CD4-positive, alpha-beta T cell (primary cell): ENCODE data around the gene CHRNA9. TPM values are rescaled to one million over a fixed set of nuclear protein-coding genes. Genes with fewer than 3 reads are reported as not detected.

Source experiments
- ATAC-seq: fragments of 200-7000 bp; cut with Tn5 transposase; one replicate; pipeline ENCODE4 v1.10.0; 2022; ENCODE audit warnings: mild to moderate bottlenecking; ENCODE audit not compliant: poor library complexity
- CTCF ChIA-PET: fragments of 350-600 bp; sonication (Branson Sonifier 250); formaldehyde crosslinking; loops from one replicate; lab custom pipeline; 2021; ENCODE audit warnings: antibody characterized with exemption, inconsistent platforms; lab: Charles Lee
- POLR2A ChIA-PET: fragments of 350-600 bp; sonication (Branson Sonifier 250); formaldehyde crosslinking; loops from one replicate; lab custom pipeline; 2021; ENCODE audit warnings: antibody characterized with exemption, inconsistent platforms; lab: Charles Lee
- DNase-seq, 14 experiments: peaks; one replicate each; pipeline ENCODE4 v3.0.0-alpha.2; 2013 to 2020; ENCODE audit warnings: mixed read lengths in 2 of 14
- H3K27ac ChIP-seq, 2 donors: one replicate each; pipeline versions ENCODE4 v1.5.1 to v1.7.0; 2013; ENCODE audit warnings: low read length in 2 of 2, low read depth in 1 of 2, mild to moderate bottlenecking in 1 of 2
- H3K27me3 ChIP-seq, 2 experiments: 1 replicate in 1 of 2; 2 replicates in 1 of 2; pipeline versions ENCODE4 v1.6.1 to v1.7.0; 2013; ENCODE audit warnings: low read length in 2 of 2, control low read depth in 1 of 2, mild to moderate bottlenecking in 1 of 2, moderate library complexity in 1 of 2; ENCODE audit not compliant: insufficient read depth in 2 of 2, control insufficient read depth in 1 of 2
- H3K36me3 ChIP-seq: one replicate; pipeline ENCODE4 v1.6.1; 2013; ENCODE audit warnings: low read length, control low read depth; ENCODE audit not compliant: insufficient read depth
- H3K4me1 ChIP-seq: one replicate; pipeline ENCODE4 v1.6.1; 2013; ENCODE audit warnings: low read length, control low read depth; ENCODE audit not compliant: insufficient read depth
- H3K4me3 ChIP-seq: one replicate; pipeline ENCODE4 v1.5.1; 2013; ENCODE audit warnings: mild to moderate bottlenecking, low read length, moderate library complexity
- H3K9me3 ChIP-seq, 2 experiments: 1 replicate in 1 of 2; 2 replicates in 1 of 2; pipeline versions ENCODE4 v1.6.1 to v1.7.0; 2013; ENCODE audit warnings: low read length in 2 of 2, mild to moderate bottlenecking in 2 of 2, control low read depth in 1 of 2, moderate library complexity in 1 of 2; ENCODE audit not compliant: control insufficient read depth in 1 of 2, insufficient read depth in 1 of 2
- H3K27ac Mint-ChIP-seq: one replicate; pipeline ENCODE4 v1.8.0; 2020; ENCODE audit warnings: mixed read lengths
- H3K27me3 Mint-ChIP-seq: one replicate; pipeline ENCODE4 v1.8.0; 2021; ENCODE audit warnings: mixed read lengths
- H3K36me3 Mint-ChIP-seq: one replicate; pipeline ENCODE4 v1.8.0; 2021; ENCODE audit warnings: low read depth, mixed read lengths
- H3K4me1 Mint-ChIP-seq: one replicate; pipeline ENCODE4 v1.8.0; 2021; ENCODE audit warnings: low read depth, mixed read lengths
- H3K4me3 Mint-ChIP-seq: one replicate; pipeline ENCODE4 v1.8.0; 2020; ENCODE audit warnings: mild to moderate bottlenecking, mixed read lengths
- H3K9me3 Mint-ChIP-seq: one replicate; pipeline ENCODE4 v1.8.0; 2020; ENCODE audit warnings: mixed read lengths
- intact Hi-C, 2 experiments: fragments of 100-400 bp; cut with DNase I in 1 of 2; cut with micrococcal nuclease in 1 of 2; formaldehyde crosslinking; loops; one replicate each; pipeline versions ENCODE4 v1.15.1 to v1.9.0; 2023 to 2025; cut with DNase I, micrococcal nuclease
- total RNA-seq, 174 experiments: library from RNA in 2 of 174; stranded (reverse) in 2 of 174; gene quantifications; one replicate each; pipeline ENCODE4 v1.2.3 and lab custom pipeline; 2021 to 2026
- TF ChIP-seq, protein P1 (sequence below): fragments of 200-600 bp; IDR thresholded peaks from one replicate; pipeline ENCODE4 v1.8.0; 2022; ENCODE audit warnings: antibody characterized with exemption, mild to moderate bottlenecking

Gene CHRNA9
- total RNA-seq, 2 experiments from 2014 or later, result not detected

DNA sequence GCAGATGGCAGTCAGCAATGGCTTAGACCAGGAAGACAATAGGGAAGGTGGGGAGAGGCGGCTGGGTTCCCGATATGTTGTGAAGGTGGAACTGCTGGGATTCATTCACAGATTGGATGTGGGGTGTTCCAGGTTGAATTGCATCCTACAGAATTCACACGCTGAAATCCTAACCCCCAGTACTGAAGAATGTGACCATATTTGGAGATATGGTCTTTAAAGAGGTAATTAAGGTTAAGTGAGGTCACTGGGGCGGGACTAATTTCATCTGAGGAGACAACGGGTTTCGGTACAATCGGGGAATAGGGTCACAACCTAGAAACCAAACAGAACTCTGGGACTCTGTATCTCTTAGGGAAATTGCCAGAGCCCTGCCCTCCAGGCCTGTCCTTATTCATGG, 5.3 kb upstream of the CHRNA9 start:
- H3K36me3 ChIP-seq, result no peaks in the 10 kb centered on the region
- intact Hi-C loops, result loop anchor here in 1 of 2 experiments (10.0 kb wide), 1 partner anchor 645 kb away; no protein-coding TSS in a partner anchor
- TF ChIP-seq, protein P1, sequence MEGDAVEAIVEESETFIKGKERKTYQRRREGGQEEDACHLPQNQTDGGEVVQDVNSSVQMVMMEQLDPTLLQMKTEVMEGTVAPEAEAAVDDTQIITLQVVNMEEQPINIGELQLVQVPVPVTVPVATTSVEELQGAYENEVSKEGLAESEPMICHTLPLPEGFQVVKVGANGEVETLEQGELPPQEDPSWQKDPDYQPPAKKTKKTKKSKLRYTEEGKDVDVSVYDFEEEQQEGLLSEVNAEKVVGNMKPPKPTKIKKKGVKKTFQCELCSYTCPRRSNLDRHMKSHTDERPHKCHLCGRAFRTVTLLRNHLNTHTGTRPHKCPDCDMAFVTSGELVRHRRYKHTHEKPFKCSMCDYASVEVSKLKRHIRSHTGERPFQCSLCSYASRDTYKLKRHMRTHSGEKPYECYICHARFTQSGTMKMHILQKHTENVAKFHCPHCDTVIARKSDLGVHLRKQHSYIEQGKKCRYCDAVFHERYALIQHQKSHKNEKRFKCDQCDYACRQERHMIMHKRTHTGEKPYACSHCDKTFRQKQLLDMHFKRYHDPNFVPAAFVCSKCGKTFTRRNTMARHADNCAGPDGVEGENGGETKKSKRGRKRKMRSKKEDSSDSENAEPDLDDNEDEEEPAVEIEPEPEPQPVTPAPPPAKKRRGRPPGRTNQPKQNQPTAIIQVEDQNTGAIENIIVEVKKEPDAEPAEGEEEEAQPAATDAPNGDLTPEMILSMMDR, result no peak
- H3K27me3 ChIP-seq, result no peaks in the 10 kb centered on the region
- Mint-ChIP-seq H3K9me3 (no peaks in the 10 kb centered on the region), H3K4me1 (peaks cover 7% of the 10 kb centered on the region), H3K4me3 (no peak overlapping the region), H3K27me3 (no peaks in the 10 kb centered on the region), H3K27ac (no peak overlapping the region), H3K36me3 (no peaks in the 10 kb centered on the region)
- H3K4me3 ChIP-seq, result no peak overlapping the region
- no peak for DNase-seq
- no peak overlapping the region for H3K27ac ChIP-seq
- no peaks in the 10 kb centered on the region for H3K9me3 ChIP-seq
- ChIA-PET POLR2A (no interaction called here), CTCF (no interaction called here)
- no peak for ATAC-seq
- no peaks in the 10 kb centered on the region for H3K4me1 ChIP-seq

GRCh38 chr4:40330536-40330935, 4.6 kb upstream of the CHRNA9 start:
- TF ChIP-seq, protein P1, result no peak
- H3K27ac Mint-ChIP-seq, result no peak overlapping the region

GRCh38 chr4:40331101-40331745, 3.9 kb upstream of the CHRNA9 start:
- no peaks in the 10 kb centered on the region for H3K9me3 Mint-ChIP-seq
- Histone ChIP-seq H3K27ac (no peak overlapping the region), H3K36me3 (no peaks in the 10 kb centered on the region), H3K4me1 (no peaks in the 10 kb centered on the region), H3K4me3 (no peak overlapping the region), H3K9me3 (no peaks in the 10 kb centered on the region), H3K27me3 (no peaks in the 10 kb centered on the region)
- TF ChIP-seq, protein P1, result no peak
- ATAC-seq (no peak), DNase-seq (no peak)
- H3K4me1 Mint-ChIP-seq, result no peaks in the 10 kb centered on the region
- no peaks in the 10 kb centered on the region for H3K36me3 Mint-ChIP-seq
- H3K4me3 Mint-ChIP-seq, result no peak overlapping the region
- ChIA-PET CTCF (no interaction called here), POLR2A (no interaction called here)
- intact Hi-C loops, result no loop called here
- no peaks in the 10 kb centered on the region for H3K27me3 Mint-ChIP-seq
- H3K27ac Mint-ChIP-seq, result no peak overlapping the region

More at GRCh38 chr4:40330536-40330935, 4.6 kb upstream of the CHRNA9 start:
- ChIA-PET CTCF (no interaction called here), POLR2A (no interaction called here)
- Histone ChIP-seq H3K4me3 (no peak overlapping the region), H3K4me1 (no peaks in the 10 kb centered on the region), H3K36me3 (no peaks in the 10 kb centered on the region), H3K9me3 (no peaks in the 10 kb centered on the region), H3K27me3 (no peaks in the 10 kb centered on the region), H3K27ac (no peak overlapping the region)
- Mint-ChIP-seq H3K9me3 (no peaks in the 10 kb centered on the region), H3K4me3 (no peak overlapping the region), H3K4me1 (peaks cover 2% of the 10 kb centered on the region), H3K27me3 (no peaks in the 10 kb centered on the region), H3K36me3 (no peaks in the 10 kb centered on the region)
- DNase-seq, result no peak
- no peak for ATAC-seq
- intact Hi-C loops, result no loop called here
